ENCODE measurements around the gene TCL1B.

GRCh38 chr14:95695051-95695450, 8.8 kb downstream of the TCL1B start:
- TF ChIP-seq POLR2AphosphoS5 (IDR thresholded peaks at IDR 0.05) (no peak), POLR2A (IDR thresholded peaks at IDR 0.05) (no peak)

All from breast epithelium (tissue), 3 donors.